HG03571 (cell line): ENCODE results near the gene ATP6V0D1.

Experiments used
- ATAC-seq: cut with Tn5 transposase; IDR thresholded peaks from one replicate; pipeline ENCODE4 v1.9.1; 2021; ENCODE audit not compliant: unreplicated experiment

ATP6V0D1 gene

GRCh38 chr16:67463059-67463458 lies 17.9 kb downstream of the ATP6V0D1 start:
- ATAC-seq = no peak

- no peak for ATAC-seq
Measured at GRCh38 chr16:67462279-67462655, 18.7 kb downstream of the ATP6V0D1 start.

DNA sequence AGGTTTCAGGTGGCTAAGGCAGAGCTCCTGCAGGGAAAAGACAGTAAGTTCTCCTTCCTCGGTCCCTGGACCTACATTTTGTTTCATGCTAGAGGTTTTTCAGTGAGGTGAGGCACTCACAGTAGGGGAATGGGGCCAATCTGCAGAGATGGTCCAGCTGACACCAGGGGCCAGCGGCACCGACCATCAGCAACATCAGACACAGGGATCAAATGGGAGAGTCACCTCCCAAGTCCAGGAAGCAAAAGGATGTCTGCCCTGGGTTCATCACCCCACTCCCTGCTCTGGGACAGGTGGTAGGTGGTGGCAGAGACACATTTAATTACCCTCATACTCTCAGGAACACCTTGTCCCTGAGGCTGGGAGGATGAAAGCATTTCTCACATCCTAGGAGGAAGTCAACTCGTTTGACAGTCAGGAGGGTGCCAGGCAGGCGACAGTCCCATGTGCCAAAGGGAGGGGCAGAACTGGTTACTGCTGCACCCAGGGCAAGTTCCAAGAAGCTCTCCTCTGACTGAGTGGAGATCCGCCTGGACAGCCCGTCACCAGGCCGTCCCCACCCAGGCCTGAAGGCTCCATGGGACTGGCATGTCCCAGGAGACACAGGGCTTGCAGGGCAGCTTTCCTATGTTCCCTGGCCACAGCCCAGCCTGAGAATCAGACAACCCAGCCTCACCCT lies 19.2 kb downstream of the ATP6V0D1 start:
- ATAC-seq = no peak

DNA sequence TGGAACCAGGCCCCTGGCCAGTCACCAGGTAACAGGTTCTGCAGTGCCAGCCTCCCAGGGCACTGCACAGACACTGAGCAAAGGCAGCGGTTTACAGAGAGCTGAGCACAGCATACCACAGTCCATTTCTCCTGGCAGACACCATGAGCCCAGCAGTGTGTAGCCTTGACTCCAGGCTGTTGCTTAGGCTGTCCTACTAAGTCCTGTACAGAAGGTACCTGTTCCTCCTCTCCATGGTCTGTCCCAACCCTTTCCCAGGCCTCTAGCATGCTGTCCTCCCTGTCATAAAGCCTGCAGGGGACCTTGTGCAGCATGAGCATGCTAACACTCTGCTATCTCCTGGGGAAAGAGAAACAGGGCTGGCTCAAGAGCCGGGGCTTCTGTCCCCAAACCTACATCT lies 20.0 kb downstream of the ATP6V0D1 start:
- ATAC-seq = no peak

DNA sequence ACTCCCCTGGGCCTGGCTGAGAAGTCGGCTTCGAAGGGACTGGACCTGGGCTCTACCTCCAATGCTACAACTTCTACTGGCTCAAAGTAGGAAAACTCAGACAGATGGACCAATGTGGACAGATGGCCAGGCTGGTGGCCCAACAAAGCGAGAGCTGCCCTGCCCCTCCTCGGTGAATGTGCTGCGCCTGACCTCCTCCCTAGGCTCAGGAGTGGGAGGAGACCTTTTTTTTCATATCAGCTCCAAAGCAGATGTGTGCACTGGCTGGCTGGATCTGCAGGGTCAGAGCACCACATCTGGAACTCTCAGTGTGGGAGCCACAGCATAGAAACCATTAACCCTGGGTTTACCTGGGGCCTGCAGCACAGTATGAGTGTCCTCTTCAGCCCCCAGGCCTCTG lies 20.8 kb downstream of the ATP6V0D1 start:
- no peak for ATAC-seq

- ATAC-seq = no peak
Measured at GRCh38 chr16:67459861-67460150, 21.2 kb downstream of the ATP6V0D1 start.

- no peak for ATAC-seq
Measured at GRCh38 chr16:67459066-67459860, 21.7 kb downstream of the ATP6V0D1 start.

GRCh38 chr16:67458121-67458641 lies 22.8 kb downstream of the ATP6V0D1 start:
- no peak for ATAC-seq

DNA sequence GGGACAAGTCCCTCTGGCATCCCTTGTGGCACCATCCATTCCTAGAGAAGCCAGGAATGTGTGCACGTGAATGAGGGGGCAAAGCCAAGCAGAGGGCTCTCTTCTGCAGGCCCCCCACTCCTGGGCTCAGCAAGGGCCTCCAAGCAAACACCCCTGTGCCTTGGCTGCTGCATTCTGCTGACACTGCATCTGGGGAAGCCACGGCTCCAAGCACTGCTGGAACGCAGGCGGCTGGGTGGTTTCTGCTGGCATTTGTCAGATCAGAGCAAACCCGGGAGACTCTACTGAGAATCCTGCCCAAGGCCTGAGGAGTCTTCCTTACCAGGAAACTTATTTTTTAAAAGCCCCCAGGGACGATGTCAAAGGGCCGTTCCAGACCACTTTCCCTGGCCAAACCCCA lies 23.3 kb downstream of the ATP6V0D1 start:
- ATAC-seq = no peak

DNA sequence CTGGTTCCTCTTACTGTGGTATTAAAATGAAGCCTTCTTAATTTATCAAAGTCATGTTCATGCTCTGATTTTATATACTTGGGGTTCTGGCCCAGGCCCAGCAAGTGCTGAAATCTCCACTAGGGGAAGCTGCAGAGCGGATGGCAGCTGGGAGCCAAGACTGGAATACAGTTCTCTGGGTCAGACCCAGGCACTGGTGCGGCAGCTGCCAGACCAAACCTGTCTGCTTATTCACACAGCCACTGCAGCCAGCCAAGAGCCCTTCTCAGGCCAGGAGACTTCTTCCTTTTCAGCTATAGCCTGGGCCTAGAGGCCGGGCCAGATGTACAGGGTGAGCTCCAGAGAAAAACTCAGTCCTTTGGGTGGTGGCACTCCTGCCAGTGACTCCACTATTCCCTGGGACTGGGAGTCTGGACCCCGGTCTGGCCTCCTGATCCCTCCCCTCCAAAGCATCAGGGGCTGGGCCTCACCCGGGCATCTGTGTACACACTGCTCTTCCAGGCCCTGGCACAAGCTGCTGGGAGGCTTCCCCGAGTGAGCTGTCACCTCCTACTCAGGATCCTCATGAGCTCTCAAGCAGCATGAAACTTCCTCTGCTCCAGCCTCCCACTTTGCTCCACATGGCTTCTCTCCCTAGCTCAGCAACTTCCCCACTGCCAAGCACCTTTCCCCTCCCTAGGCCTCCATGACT lies 24.4 kb downstream of the ATP6V0D1 start:
- no peak for ATAC-seq

DNA sequence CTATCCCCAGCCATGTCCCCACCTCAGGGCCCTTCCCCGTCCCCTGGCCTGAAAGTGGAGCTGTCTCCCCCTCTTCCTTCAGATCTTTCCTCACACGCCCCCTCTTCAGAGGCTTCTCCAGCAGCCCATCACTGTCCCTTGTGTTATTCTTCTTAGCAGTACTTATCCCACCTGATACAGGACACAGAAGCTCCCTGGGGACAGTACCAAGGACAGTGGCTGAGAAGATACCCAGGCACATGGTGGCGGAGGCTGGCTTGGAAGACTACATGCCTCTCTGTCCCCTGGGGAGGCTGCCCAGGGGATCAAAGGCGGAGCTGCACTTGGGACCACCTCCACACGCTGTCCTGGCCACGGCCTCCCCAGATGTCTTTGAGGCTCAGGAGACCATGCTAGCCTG lies 26.1 kb downstream of the ATP6V0D1 start:
- ATAC-seq = no peak

DNA sequence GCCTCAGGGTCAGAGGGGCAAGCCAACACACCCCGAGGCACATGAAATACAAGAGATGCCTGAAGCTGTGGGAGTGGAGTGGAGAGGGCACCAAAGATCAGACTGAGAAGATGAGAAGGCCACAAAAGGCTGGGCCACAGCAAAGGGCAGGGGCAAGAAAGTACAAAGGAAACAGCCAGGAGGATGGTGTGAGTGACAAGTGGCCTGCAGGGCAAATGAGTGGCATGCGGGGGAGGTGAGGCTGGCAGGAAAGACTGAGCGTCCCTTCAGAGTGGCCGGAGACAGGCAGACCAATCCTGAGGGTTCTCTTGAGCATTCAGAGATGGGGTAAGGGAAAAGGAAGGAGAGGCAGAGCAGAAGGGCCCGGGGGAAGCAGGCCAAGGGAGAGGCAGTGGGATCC lies 26.9 kb downstream of the ATP6V0D1 start:
- no peak for ATAC-seq

DNA sequence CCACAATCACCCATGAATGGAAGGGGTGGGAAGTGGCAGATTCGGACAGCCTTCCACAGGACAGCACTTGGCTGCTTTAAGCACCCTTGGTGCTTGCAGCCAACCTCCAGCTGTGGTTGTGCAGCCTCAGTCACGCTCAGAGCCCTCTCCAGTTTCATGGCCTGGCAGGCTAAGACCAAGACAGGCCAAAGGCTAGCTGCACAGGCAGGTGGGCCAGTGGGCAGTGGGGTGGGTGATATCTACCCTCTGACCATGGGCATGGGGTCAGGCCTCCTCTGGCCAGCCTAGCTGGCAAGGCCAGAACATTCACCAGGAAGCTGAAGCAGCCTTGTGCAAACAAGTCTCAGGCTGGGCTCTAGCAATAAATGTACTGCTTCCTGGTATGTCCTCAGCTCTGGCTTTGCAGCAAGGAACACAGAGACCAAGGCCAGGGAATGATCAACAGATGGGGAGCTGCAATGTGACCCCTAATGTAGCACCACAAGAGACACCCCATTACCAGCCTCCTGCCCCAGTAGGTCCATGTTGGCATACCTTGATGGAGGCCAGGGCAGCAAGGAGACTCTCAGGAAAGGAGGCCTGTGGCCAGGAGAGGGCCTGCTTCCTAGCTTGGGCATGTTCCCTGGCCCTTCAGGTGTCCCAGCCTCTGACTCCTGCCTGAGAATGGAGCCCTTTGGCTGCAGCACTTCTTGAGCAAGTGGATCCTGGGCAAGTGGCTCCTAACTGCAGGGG lies 29.1 kb downstream of the ATP6V0D1 start:
- no peak for ATAC-seq

GRCh38 chr16:67451061-67451703 lies 29.8 kb downstream of the ATP6V0D1 start:
- ATAC-seq = no peak

DNA sequence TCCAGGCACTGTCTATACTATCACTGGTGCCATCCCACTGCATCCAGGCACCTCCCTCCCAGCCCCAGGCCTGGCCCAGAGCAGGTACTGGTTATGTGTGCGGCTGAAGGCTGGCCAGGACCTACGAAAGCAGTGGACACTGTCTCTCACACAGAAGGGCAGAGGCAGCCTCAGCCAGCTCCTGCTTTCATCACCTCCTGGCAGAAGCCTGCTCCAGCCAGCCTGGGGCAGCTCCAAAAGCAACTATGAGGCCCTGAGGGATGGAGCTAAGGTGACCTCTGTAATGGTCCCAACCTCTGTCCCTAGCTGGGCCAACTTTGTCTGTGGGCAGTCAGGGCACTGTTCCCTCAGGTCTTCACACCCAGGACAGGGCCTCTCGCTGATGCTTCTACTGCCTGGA lies 31.2 kb downstream of the ATP6V0D1 start:
- no peak for ATAC-seq

GRCh38 chr16:67449336-67449735 lies 31.6 kb downstream of the ATP6V0D1 start:
- no peak for ATAC-seq

GRCh38 chr16:67448580-67448979 lies 32.4 kb downstream of the ATP6V0D1 start:
- no peak for ATAC-seq

GRCh38 chr16:67447508-67448076 lies 33.4 kb downstream of the ATP6V0D1 start:
- no peak for ATAC-seq

DNA sequence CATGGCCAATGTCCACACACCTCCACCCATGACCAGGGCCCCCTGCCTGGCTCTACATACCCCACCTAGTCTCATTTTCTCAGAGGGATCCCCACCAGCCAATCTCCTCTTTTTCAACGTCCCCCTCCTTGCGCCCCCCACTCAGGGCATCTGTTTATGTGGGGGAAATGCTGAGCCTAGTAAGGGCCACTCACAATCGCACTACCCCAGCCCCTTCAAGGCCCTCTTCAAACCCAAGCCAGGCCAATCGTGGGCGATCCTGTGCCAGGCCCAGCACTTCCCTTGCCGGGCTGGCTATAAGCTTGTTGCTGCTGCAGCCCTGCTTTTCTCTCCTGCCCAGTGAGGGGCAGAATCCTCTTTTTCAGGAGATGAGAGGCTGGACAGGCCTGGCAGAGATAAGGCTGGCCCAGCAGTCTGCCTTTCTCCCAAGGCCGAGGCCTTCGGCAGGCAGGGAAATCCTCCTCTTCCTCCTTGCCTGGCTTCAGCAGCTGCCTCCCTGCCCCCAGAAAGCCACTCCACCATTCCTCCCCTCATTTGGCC lies 33.9 kb downstream of the ATP6V0D1 start:
- ATAC-seq = no peak
